Measurements from ENCODE around the gene TOGARAM1. TPM values are rescaled to one million over a fixed set of nuclear protein-coding genes. Genes with fewer than 3 reads are reported as not detected.
A peak's percentile ranks its signal among the peaks of the same experiment; 100 is the strongest.

Gene TOGARAM1
- 10 to 100 TPM; 11.0 to 11.5 TPM for total RNA-seq

GRCh38 chr14:44961554-44962333, at the start of gene TOGARAM1, which contains the start of gene KLHL28:
TOGARAM1 (plus strand) TSS chr14:44962190; CDS start chr14:44962422, 232 bp downstream.
KLHL28 (minus strand) TSS chr14:44961947; CDS start chr14:44945928, 16,019 bp downstream.
- DNase-seq (ENCODE audit: low spot score) = peak; percentile 97
- Mint-ChIP-seq H3K4me3 (no peak within 1 kb of the TSS), H3K27me3 (no peaks in the 10 kb centered on the region), H3K27ac (no peak within 1 kb of the TSS), H3K4me1 (ENCODE audit: low read depth in 2 of 2) (peaks cover 35 to 41% of the 10 kb centered on the region in 2 donors), H3K36me3 (peaks cover 13% of the 10 kb centered on the region), H3K9me3 (no peaks in the 10 kb centered on the region)
- peak; percentile 98 for ATAC-seq

GRCh38 chr14:44914849-44915248, 47.1 kb upstream of the TOGARAM1 start:
- Mint-ChIP-seq H3K36me3 (peaks cover 4% of the 10 kb centered on the region), H3K9me3 (peaks cover 3% of the 10 kb centered on the region), H3K4me3 (no peak overlapping the region), H3K27me3 (peaks cover 20 to 27% of the 10 kb centered on the region in 2 donors), H3K27ac (no peak overlapping the region), H3K4me1 (ENCODE audit: low read depth in 2 of 2) (no peaks in the 10 kb centered on the region)
- DNase-seq (ENCODE audit: low spot score) = no peak
- ATAC-seq = no peak

GRCh38 chr14:44928793-44929192, 33.2 kb upstream of the TOGARAM1 start:
- no peaks in the 10 kb centered on the region for H3K27me3 Mint-ChIP-seq
- H3K4me1 Mint-ChIP-seq (ENCODE audit: low read depth in 2 of 2) = peaks cover 6 to 11% of the 10 kb centered on the region in 2 donors
- peak overlapping the region in 1 of 2 donors; percentile 47 for H3K27ac Mint-ChIP-seq
- no peak for DNase-seq (ENCODE audit: low spot score)
- H3K36me3 Mint-ChIP-seq = no peaks in the 10 kb centered on the region
- H3K4me3 Mint-ChIP-seq = peak overlapping the region; percentile 12
- H3K9me3 Mint-ChIP-seq = no peaks in the 10 kb centered on the region
- ATAC-seq = no peak

- no peaks in the 10 kb centered on the region for H3K9me3 Mint-ChIP-seq
- H3K4me3 Mint-ChIP-seq = no peak overlapping the region
- peaks cover 7 to 15% of the 10 kb centered on the region in 2 donors for H3K4me1 Mint-ChIP-seq (ENCODE audit: low read depth in 2 of 2)
- ATAC-seq (no peak), DNase-seq (ENCODE audit: low spot score) (no peak)
- H3K27ac Mint-ChIP-seq = no peak overlapping the region
- peaks cover 14% of the 10 kb centered on the region for H3K36me3 Mint-ChIP-seq
- H3K27me3 Mint-ChIP-seq = no peaks in the 10 kb centered on the region
Measured at GRCh38 chr14:44935155-44935554, 26.8 kb upstream of the TOGARAM1 start.

- peaks cover 24 to 28% of the 10 kb centered on the region in 2 donors for H3K4me1 Mint-ChIP-seq (ENCODE audit: low read depth in 2 of 2)
- no peaks in the 10 kb centered on the region for H3K9me3 Mint-ChIP-seq
- no peak overlapping the region for H3K27ac Mint-ChIP-seq
Measured at GRCh38 chr14:44937547-44937946, 24.4 kb upstream of the TOGARAM1 start.

GRCh38 chr14:44940211-44940610, 21.8 kb upstream of the TOGARAM1 start:
- Mint-ChIP-seq H3K36me3 (peaks cover 44% of the 10 kb centered on the region), H3K27me3 (no peaks in the 10 kb centered on the region), H3K27ac (no peak overlapping the region), H3K4me3 (no peak overlapping the region), H3K4me1 (ENCODE audit: low read depth in 2 of 2) (peaks cover 24 to 32% of the 10 kb centered on the region in 2 donors), H3K9me3 (no peaks in the 10 kb centered on the region)
- ATAC-seq = no peak
- no peak for DNase-seq (ENCODE audit: low spot score)

More at GRCh38 chr14:44937547-44937946, 24.4 kb upstream of the TOGARAM1 start:
- Mint-ChIP-seq H3K4me3 (no peak overlapping the region), H3K27me3 (no peaks in the 10 kb centered on the region), H3K36me3 (peaks cover 32% of the 10 kb centered on the region)
- DNase-seq (ENCODE audit: low spot score) (no peak), ATAC-seq (no peak)

- Mint-ChIP-seq H3K27ac (peak overlapping the region in 1 of 2 donors; percentile 20), H3K4me3 (no peak overlapping the region), H3K4me1 (ENCODE audit: low read depth in 2 of 2) (peaks cover 24 to 32% of the 10 kb centered on the region in 2 donors), H3K9me3 (no peaks in the 10 kb centered on the region), H3K27me3 (no peaks in the 10 kb centered on the region), H3K36me3 (peaks cover 48% of the 10 kb centered on the region)
- ATAC-seq (no peak), DNase-seq (ENCODE audit: low spot score) (no peak)
Measured at GRCh38 chr14:44940944-44941343, 21.0 kb upstream of the TOGARAM1 start.

- DNase-seq (ENCODE audit: low spot score) (no peak), ATAC-seq (no peak)
- H3K27me3 Mint-ChIP-seq = no peaks in the 10 kb centered on the region
- H3K4me1 Mint-ChIP-seq (ENCODE audit: low read depth in 2 of 2) = peaks cover 18 to 26% of the 10 kb centered on the region in 2 donors
- peak overlapping the region in 1 of 2 donors; percentile 3 for H3K27ac Mint-ChIP-seq
- H3K4me3 Mint-ChIP-seq = no peak overlapping the region
- H3K9me3 Mint-ChIP-seq = no peaks in the 10 kb centered on the region
- H3K36me3 Mint-ChIP-seq = peaks cover 43% of the 10 kb centered on the region
Measured at GRCh38 chr14:44941591-44941990, 20.4 kb upstream of the TOGARAM1 start.

- ATAC-seq (no peak), DNase-seq (ENCODE audit: low spot score) (no peak)
- Mint-ChIP-seq H3K27me3 (no peaks in the 10 kb centered on the region), H3K36me3 (peaks cover 48% of the 10 kb centered on the region), H3K9me3 (no peaks in the 10 kb centered on the region), H3K4me1 (ENCODE audit: low read depth in 2 of 2) (peaks cover 22 to 25% of the 10 kb centered on the region in 2 donors), H3K4me3 (no peak overlapping the region), H3K27ac (peak overlapping the region in 1 of 2 donors; percentile 3)
Measured at GRCh38 chr14:44942436-44942835, 19.6 kb upstream of the TOGARAM1 start.

GRCh38 chr14:44944107-44944506, 17.9 kb upstream of the TOGARAM1 start:
- H3K4me1 Mint-ChIP-seq (ENCODE audit: low read depth in 2 of 2) = peaks cover 18 to 25% of the 10 kb centered on the region in 2 donors
- no peak overlapping the region for H3K4me3 Mint-ChIP-seq
- DNase-seq (ENCODE audit: low spot score) (no peak), ATAC-seq (no peak)
- H3K36me3 Mint-ChIP-seq = peaks cover 48% of the 10 kb centered on the region
- no peak overlapping the region for H3K27ac Mint-ChIP-seq
- H3K9me3 Mint-ChIP-seq = no peaks in the 10 kb centered on the region
- no peaks in the 10 kb centered on the region for H3K27me3 Mint-ChIP-seq

GRCh38 chr14:44945264-44945663, 16.7 kb upstream of the TOGARAM1 start:
- no peak for ATAC-seq
- no peaks in the 10 kb centered on the region for H3K27me3 Mint-ChIP-seq
- no peak overlapping the region for H3K4me3 Mint-ChIP-seq
- no peak for DNase-seq (ENCODE audit: low spot score)
- peaks cover 18 to 31% of the 10 kb centered on the region in 2 donors for H3K4me1 Mint-ChIP-seq (ENCODE audit: low read depth in 2 of 2)
- H3K9me3 Mint-ChIP-seq = no peaks in the 10 kb centered on the region
- H3K27ac Mint-ChIP-seq = no peak overlapping the region
- H3K36me3 Mint-ChIP-seq = peaks cover 41% of the 10 kb centered on the region

GRCh38 chr14:44951051-44951450, 10.9 kb upstream of the TOGARAM1 start:
- ATAC-seq (no peak), DNase-seq (ENCODE audit: low spot score) (no peak)
- Mint-ChIP-seq H3K36me3 (peaks cover 7% of the 10 kb centered on the region), H3K27ac (no peak overlapping the region), H3K27me3 (no peaks in the 10 kb centered on the region), H3K4me1 (ENCODE audit: low read depth in 2 of 2) (peaks cover 18 to 20% of the 10 kb centered on the region in 2 donors), H3K9me3 (no peaks in the 10 kb centered on the region), H3K4me3 (no peak overlapping the region)

GRCh38 chr14:44952391-44953110, 9.4 kb upstream of the TOGARAM1 start:
- ATAC-seq (no peak), DNase-seq (ENCODE audit: low spot score) (no peak)
- Mint-ChIP-seq H3K9me3 (no peaks in the 10 kb centered on the region), H3K36me3 (no peaks in the 10 kb centered on the region), H3K27me3 (no peaks in the 10 kb centered on the region), H3K4me3 (no peak overlapping the region), H3K4me1 (ENCODE audit: low read depth in 2 of 2) (peaks cover 17 to 20% of the 10 kb centered on the region in 2 donors), H3K27ac (peak overlapping the region in 1 of 2 donors; percentile 40)

- no peak for ATAC-seq
- Mint-ChIP-seq H3K27ac (no peak overlapping the region), H3K27me3 (no peaks in the 10 kb centered on the region), H3K4me1 (ENCODE audit: low read depth in 2 of 2) (peaks cover 20 to 22% of the 10 kb centered on the region in 2 donors), H3K9me3 (no peaks in the 10 kb centered on the region), H3K4me3 (no peak overlapping the region), H3K36me3 (no peaks in the 10 kb centered on the region)
- DNase-seq (ENCODE audit: low spot score) = no peak
Measured at GRCh38 chr14:44954750-44955149, 7.2 kb upstream of the TOGARAM1 start.
